ENCODE results near the gene CDC42BPB.
"Not testable (repeated sequence)": the region's sequence is repeated elsewhere in the genome, so short reads cannot be mapped to it uniquely, and the experiment has no call there.

Gene CDC42BPB

GRCh38 chr14:102927346-102927877 is 129.9 kb downstream of the CDC42BPB start:
- DNase-seq (ENCODE audit: low spot score), result no peak

GRCh38 chr14:102926840-102927239 is 130.5 kb downstream of the CDC42BPB start:
- not testable (repeated sequence) for DNase-seq (ENCODE audit: low spot score)

- DNase-seq (ENCODE audit: low spot score), result no peak
Observed at GRCh38 chr14:102926104-102926503, 131.2 kb downstream of the CDC42BPB start.

- DNase-seq (ENCODE audit: low spot score), result no peak
Observed at GRCh38 chr14:102925646-102926045, 131.7 kb downstream of the CDC42BPB start.

- no peak for DNase-seq (ENCODE audit: low spot score)
Observed at GRCh38 chr14:102924632-102925588, 132.4 kb downstream of the CDC42BPB start.

- DNase-seq (ENCODE audit: low spot score), result no peak
Observed at GRCh38 chr14:102923925-102924486, 133.3 kb downstream of the CDC42BPB start.

- no peak for DNase-seq (ENCODE audit: low spot score)
Observed at GRCh38 chr14:102923201-102923924, 134.0 kb downstream of the CDC42BPB start.

- no peak for DNase-seq (ENCODE audit: low spot score)
Observed at GRCh38 chr14:102922490-102923200, 134.7 kb downstream of the CDC42BPB start, which contains the start of gene AMN. Gene AMN, plus strand, starts transcription at chr14:102922663. Its CDS starts 26 bp downstream, at chr14:102922689.

GRCh38 chr14:102920998-102921304 is 136.4 kb downstream of the CDC42BPB start:
- no peak for DNase-seq (ENCODE audit: low spot score)

GRCh38 chr14:102920273-102920997 is 136.9 kb downstream of the CDC42BPB start:
- DNase-seq (ENCODE audit: low spot score), result no peak

GRCh38 chr14:102918438-102918837 is 138.9 kb downstream of the CDC42BPB start:
- no peak for DNase-seq (ENCODE audit: low spot score)

- peak; percentile 14 for DNase-seq (ENCODE audit: low spot score)
Observed at GRCh38 chr14:102917469-102918211, 139.7 kb downstream of the CDC42BPB start.

GRCh38 chr14:102917056-102917385 is 140.3 kb downstream of the CDC42BPB start:
- no peak for DNase-seq (ENCODE audit: low spot score)

- DNase-seq (ENCODE audit: low spot score), result no peak
Observed at GRCh38 chr14:102916347-102917055, 140.8 kb downstream of the CDC42BPB start.

GRCh38 chr14:102915292-102916110 is 141.8 kb downstream of the CDC42BPB start:
- no peak for DNase-seq (ENCODE audit: low spot score)

- DNase-seq (ENCODE audit: low spot score), result no peak
Observed at GRCh38 chr14:102914474-102915291, 142.7 kb downstream of the CDC42BPB start.

- no peak for DNase-seq (ENCODE audit: low spot score)
Observed at GRCh38 chr14:102913341-102914211, 143.8 kb downstream of the CDC42BPB start.

Data from hematopoietic multipotent progenitor cell treated with erythropoietin and hydrocortisone succinate and interleukin-3 and kit ligand, for 15 days (in vitro differentiated cells).